ENCODE data around the gene DLGAP1. TPM values are rescaled to one million over a fixed set of nuclear protein-coding genes. Genes with fewer than 3 reads are reported as not detected.
"Not testable (repeated sequence)": the region's sequence is repeated elsewhere in the genome, so short reads cannot be mapped to it uniquely, and the experiment has no call there.

Gene DLGAP1
- total RNA-seq, 1 donor from 2014 or later = 0.05 TPM

GRCh38 chr18:3583873-3584247 is 871.2 kb downstream of the DLGAP1 start:
- intact Hi-C loops (cut with micrococcal nuclease) = no loop called here
- TF ChIP-seq, protein P1, sequence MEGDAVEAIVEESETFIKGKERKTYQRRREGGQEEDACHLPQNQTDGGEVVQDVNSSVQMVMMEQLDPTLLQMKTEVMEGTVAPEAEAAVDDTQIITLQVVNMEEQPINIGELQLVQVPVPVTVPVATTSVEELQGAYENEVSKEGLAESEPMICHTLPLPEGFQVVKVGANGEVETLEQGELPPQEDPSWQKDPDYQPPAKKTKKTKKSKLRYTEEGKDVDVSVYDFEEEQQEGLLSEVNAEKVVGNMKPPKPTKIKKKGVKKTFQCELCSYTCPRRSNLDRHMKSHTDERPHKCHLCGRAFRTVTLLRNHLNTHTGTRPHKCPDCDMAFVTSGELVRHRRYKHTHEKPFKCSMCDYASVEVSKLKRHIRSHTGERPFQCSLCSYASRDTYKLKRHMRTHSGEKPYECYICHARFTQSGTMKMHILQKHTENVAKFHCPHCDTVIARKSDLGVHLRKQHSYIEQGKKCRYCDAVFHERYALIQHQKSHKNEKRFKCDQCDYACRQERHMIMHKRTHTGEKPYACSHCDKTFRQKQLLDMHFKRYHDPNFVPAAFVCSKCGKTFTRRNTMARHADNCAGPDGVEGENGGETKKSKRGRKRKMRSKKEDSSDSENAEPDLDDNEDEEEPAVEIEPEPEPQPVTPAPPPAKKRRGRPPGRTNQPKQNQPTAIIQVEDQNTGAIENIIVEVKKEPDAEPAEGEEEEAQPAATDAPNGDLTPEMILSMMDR (IDR thresholded peaks at IDR 0.05; ENCODE audit: borderline replicate concordance) = no peak
- no peak for DNase-seq
- Histone ChIP-seq H3K4me1 (peaks cover 5% of the 10 kb centered on the region), H3K27me3 (ENCODE audit: low read depth) (no peaks in the 10 kb centered on the region), H3K9me3 (replicated peaks) (no peaks in the 10 kb centered on the region), H3K27ac (replicated peaks) (no peak overlapping the region), H3K4me3 (no peak overlapping the region), H3K36me3 (no peaks in the 10 kb centered on the region)

- H3K9me3 ChIP-seq (replicated peaks); DNase-seq; H3K27ac ChIP-seq (replicated peaks); H3K4me1 ChIP-seq; H3K36me3 ChIP-seq; H3K4me3 ChIP-seq; intact Hi-C loops (cut with micrococcal nuclease); H3K27me3 ChIP-seq (ENCODE audit: low read depth): not testable (repeated sequence)
Measured at GRCh38 chr18:3583106-3583872, 871.8 kb downstream of the DLGAP1 start.

GRCh38 chr18:3581890-3582289 is 873.2 kb downstream of the DLGAP1 start:
- TF ChIP-seq, protein P1 (IDR thresholded peaks at IDR 0.05; ENCODE audit: borderline replicate concordance) = no peak
- no peaks in the 10 kb centered on the region for H3K27me3 ChIP-seq (ENCODE audit: low read depth)
- H3K27ac ChIP-seq (replicated peaks) = no peak overlapping the region
- no peak overlapping the region for H3K4me3 ChIP-seq
- intact Hi-C loops (cut with micrococcal nuclease) = no loop called here
- no peaks in the 10 kb centered on the region for H3K9me3 ChIP-seq (replicated peaks)
- no peaks in the 10 kb centered on the region for H3K36me3 ChIP-seq
- DNase-seq = no peak
- H3K4me1 ChIP-seq = peaks cover 5% of the 10 kb centered on the region

DNA sequence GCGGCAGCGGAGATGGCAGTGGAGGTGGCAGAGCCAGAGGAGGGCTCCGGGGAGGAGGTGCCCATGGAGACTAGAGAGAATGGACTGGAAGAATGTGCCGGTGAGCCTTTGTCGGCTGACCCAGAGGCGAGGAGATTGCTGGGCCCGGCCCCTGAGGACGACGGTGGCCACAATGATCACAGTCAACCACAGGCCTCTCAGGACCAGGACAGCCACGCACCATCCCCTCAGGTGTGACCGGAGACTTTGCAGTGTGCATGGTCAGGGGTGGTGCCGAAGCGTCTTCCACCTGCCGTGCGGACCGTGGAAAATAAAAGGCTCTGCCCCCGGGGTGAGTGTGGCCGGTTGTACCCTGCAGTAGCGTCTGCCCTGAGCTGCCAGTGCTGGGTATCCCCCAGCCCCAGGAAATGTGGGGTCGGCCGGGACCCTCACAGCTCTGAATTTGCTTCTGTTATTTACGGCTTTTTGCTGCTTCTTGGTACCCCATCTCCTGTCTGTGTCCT is 874.5 kb downstream of the DLGAP1 start:
- intact Hi-C loops (cut with micrococcal nuclease); H3K4me3 ChIP-seq; H3K9me3 ChIP-seq (replicated peaks); DNase-seq; H3K27me3 ChIP-seq (ENCODE audit: low read depth); H3K27ac ChIP-seq (replicated peaks); H3K36me3 ChIP-seq; H3K4me1 ChIP-seq: not testable (repeated sequence)

DNA sequence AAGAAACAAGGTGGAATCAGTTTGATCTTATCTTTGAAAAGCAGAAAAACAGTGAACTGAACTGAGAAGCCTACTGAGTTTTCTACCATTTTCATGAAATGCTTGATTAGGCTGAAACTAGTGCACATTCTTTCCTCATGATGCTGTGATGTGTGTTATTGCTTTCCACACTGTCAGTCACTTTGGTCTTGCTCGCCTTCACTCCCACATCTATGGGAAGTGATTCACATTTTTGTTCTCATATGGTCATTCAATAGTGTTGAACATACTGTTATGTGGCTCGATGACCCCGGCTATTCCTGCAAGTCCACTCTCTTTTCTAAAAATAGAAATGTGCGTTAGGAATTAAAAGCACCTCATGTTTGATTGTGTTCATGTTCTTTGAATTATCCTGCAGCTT is 875.4 kb downstream of the DLGAP1 start:
- no peak for DNase-seq
- Histone ChIP-seq H3K27ac (replicated peaks) (no peak overlapping the region), H3K27me3 (ENCODE audit: low read depth) (no peaks in the 10 kb centered on the region), H3K36me3 (no peaks in the 10 kb centered on the region), H3K4me1 (no peaks in the 10 kb centered on the region), H3K4me3 (no peak overlapping the region), H3K9me3 (replicated peaks) (no peaks in the 10 kb centered on the region)
- TF ChIP-seq, protein P1 (IDR thresholded peaks at IDR 0.05; ENCODE audit: borderline replicate concordance) = no peak
- intact Hi-C loops (cut with micrococcal nuclease) = no loop called here

GRCh38 chr18:3578621-3579020 is 876.5 kb downstream of the DLGAP1 start:
- DNase-seq = no peak
- H3K4me3 ChIP-seq = no peak overlapping the region
- H3K4me1 ChIP-seq = no peaks in the 10 kb centered on the region
- no peaks in the 10 kb centered on the region for H3K9me3 ChIP-seq (replicated peaks)
- H3K27me3 ChIP-seq (ENCODE audit: low read depth) = no peaks in the 10 kb centered on the region
- TF ChIP-seq, protein P1 (IDR thresholded peaks at IDR 0.05; ENCODE audit: borderline replicate concordance) = no peak
- intact Hi-C loops (cut with micrococcal nuclease) = no loop called here
- no peak overlapping the region for H3K27ac ChIP-seq (replicated peaks)
- no peaks in the 10 kb centered on the region for H3K36me3 ChIP-seq
